ENCODE measurements around the gene COQ9.

- TF ChIP-seq POLR2A (IDR thresholded peaks at IDR 0.05; ENCODE audit: borderline replicate concordance, extremely low read depth, insufficient read depth, insufficient read length) (no peak), SRF (IDR thresholded peaks at IDR 0.05; ENCODE audit: low read depth) (no peak), CTCF (IDR thresholded peaks at IDR 0.05 in 2 of 3, conservative IDR thresholded peaks at IDR 0.05 in 1 of 3; ENCODE audit: borderline replicate concordance in 1 of 3, insufficient read depth in 1 of 3, low read depth in 2 of 3, low read length in 2 of 3) (no peak), EZH2 (IDR thresholded peaks at IDR 0.05) (no peak), ZNF274 (IDR thresholded peaks at IDR 0.05; ENCODE audit: low read depth, low read length) (no peak), RAD21 (IDR thresholded peaks at IDR 0.05; ENCODE audit: low read depth) (no peak), POLR2AphosphoS5 (IDR thresholded peaks at IDR 0.05; ENCODE audit: low read depth, low read length) (no peak), SP1 (IDR thresholded peaks at IDR 0.05; ENCODE audit: low read depth) (no peak), SIN3A (IDR thresholded peaks at IDR 0.05; ENCODE audit: low read depth) (no peak), JUND (IDR thresholded peaks at IDR 0.05) (no peak), CBX3 (IDR thresholded peaks at IDR 0.05; ENCODE audit: low read depth) (no peak)
Observed at GRCh38 chr16:57462978-57463362, 15.7 kb downstream of the COQ9 start.
